OCI-LY1 (cell line): Measurements from ENCODE around the gene OARD1.

Source experiments
- H2AFZ ChIP-seq: fragments of 200-600 bp; sonication (generic), shearing (Covaris generic); 2 replicates; pipeline ENCODE4 v1.6.0; 2014; ENCODE audit warnings: antibody characterized with exemption, mild to moderate bottlenecking, low read length
- H3F3A ChIP-seq: fragments of 200-600 bp; sonication (generic), shearing (Covaris generic); 2 replicates; pipeline ENCODE4 v1.6.0; 2014; ENCODE audit warnings: mild to moderate bottlenecking, antibody characterized with exemption, low read length, moderate library complexity; ENCODE audit not compliant: insufficient read depth
- H3K27ac ChIP-seq: fragments of 200-600 bp; sonication (generic); 2 replicates; pipeline ENCODE4 v1.5.1; 2014; ENCODE audit warnings: low read length, mixed run types, mild to moderate bottlenecking, low read depth; ENCODE audit not compliant: poor library complexity, severe bottlenecking
- H3K27me3 ChIP-seq: fragments of 200-600 bp; sonication (generic); 2 replicates; pipeline ENCODE4 v1.6.0; 2014; ENCODE audit warnings: antibody characterized with exemption, mild to moderate bottlenecking, low read length, moderate library complexity; ENCODE audit not compliant: insufficient read depth
- H3K36me3 ChIP-seq: fragments of 200-600 bp; sonication (generic); 2 replicates; pipeline ENCODE4 v1.6.1; 2014; ENCODE audit warnings: mild to moderate bottlenecking, antibody characterized with exemption, low read length, moderate library complexity, mixed read lengths; ENCODE audit not compliant: insufficient read depth
- H3K4me1 ChIP-seq: fragments of 200-600 bp; sonication (generic); 2 replicates; pipeline ENCODE4 v1.5.1; 2014; ENCODE audit warnings: mild to moderate bottlenecking, low read length, moderate library complexity; ENCODE audit not compliant: insufficient read depth, severe bottlenecking
- H3K4me2 ChIP-seq: fragments of 200-600 bp; sonication (generic), shearing (Covaris generic); 2 replicates; pipeline ENCODE4 v1.6.1; 2014; ENCODE audit warnings: low read length
- H3K4me3 ChIP-seq: fragments of 200-600 bp; sonication (generic); 2 replicates; pipeline ENCODE4 v1.5.1; 2014; ENCODE audit warnings: low read length, low read depth, mild to moderate bottlenecking, mixed read lengths; ENCODE audit not compliant: poor library complexity, severe bottlenecking
- H3K79me2 ChIP-seq: fragments of 200-600 bp; shearing (Covaris generic); 2 replicates; pipeline ENCODE4 v1.6.1; 2016; ENCODE audit warnings: mixed run types, low read length, mixed read lengths; ENCODE audit not compliant: insufficient read depth
- H3K9ac ChIP-seq: fragments of 200-600 bp; sonication (generic), shearing (Covaris generic); 2 replicates; pipeline ENCODE4 v1.6.1; 2014; ENCODE audit warnings: mild to moderate bottlenecking, low read length, mixed read lengths
- H3K9me2 ChIP-seq: fragments of 200-600 bp; sonication (generic), shearing (Covaris generic); 2 replicates; pipeline ENCODE4 v1.6.1; 2014; ENCODE audit warnings: low read depth, mild to moderate bottlenecking, low read length, mixed read lengths
- H3K9me3 ChIP-seq: fragments of 200-600 bp; shearing (Covaris generic); 2 replicates; pipeline ENCODE4 v1.6.1; 2014; ENCODE audit warnings: low read length, mixed read lengths
- H4K20me1 ChIP-seq: fragments of 200-600 bp; sonication (generic), shearing (Covaris generic); 2 replicates; pipeline ENCODE4 v1.6.0; 2016; ENCODE audit warnings: mild to moderate bottlenecking, low read length; ENCODE audit not compliant: insufficient read depth
- CTCF ChIP-seq: fragments of 200-600 bp; sonication (generic), shearing (Covaris generic); IDR thresholded peaks from 2 replicates; pipeline ENCODE4 v1.5.1; 2017; ENCODE audit warnings: mild to moderate bottlenecking, antibody characterized with exemption, low read length, moderate library complexity, mixed read lengths
- EZH2 ChIP-seq: fragments of 200-600 bp; sonication (generic), shearing (Covaris generic); IDR thresholded peaks from 2 replicates; pipeline ENCODE4 v1.8.0; 2017; ENCODE audit warnings: borderline replicate concordance, mixed run types, mild to moderate bottlenecking, antibody characterized with exemption, low read length, moderate library complexity, mixed read lengths

OARD1 gene

GRCh38 chr6:41040940-41041536 lies 31.1 kb downstream of the OARD1 start:
- no peak overlapping the region for H3K9ac ChIP-seq
- no peaks in the 10 kb centered on the region for H3K9me3 ChIP-seq
- H3K4me1 ChIP-seq, result no peaks in the 10 kb centered on the region
- H3F3A ChIP-seq, result no peaks in the 10 kb centered on the region
- no peak overlapping the region for H3K4me3 ChIP-seq
- H2AFZ ChIP-seq, result no peak overlapping the region
- no peaks in the 10 kb centered on the region for H3K27me3 ChIP-seq
- no peak for TF ChIP-seq CTCF
- H3K4me2 ChIP-seq, result no peak overlapping the region
- H3K9me2 ChIP-seq, result no peaks in the 10 kb centered on the region
- H3K27ac ChIP-seq, result no peak overlapping the region
- H3K79me2 ChIP-seq, result no peaks in the 10 kb centered on the region
- H4K20me1 ChIP-seq, result no peaks in the 10 kb centered on the region
- H3K36me3 ChIP-seq, result no peaks in the 10 kb centered on the region

- H3K9ac ChIP-seq, result no peak overlapping the region
These were observed 31.8 kb downstream of the OARD1 start for GRCh38 chr6:41040101-41040939.

GRCh38 chr6:41039060-41039998 lies 32.8 kb downstream of the OARD1 start, which contains the start of gene UNC5CL:
Gene UNC5CL (minus strand): TSS chr6:41039221. CDS start chr6:41035074, 4,147 bp downstream.
- Histone ChIP-seq H2AFZ (no peak within 1 kb of the TSS), H3K9ac (no peak within 1 kb of the TSS), H3K9me3 (no peaks in the 10 kb centered on the region), H3K9me2 (no peaks in the 10 kb centered on the region), H3K79me2 (no peaks in the 10 kb centered on the region), H3F3A (no peaks in the 10 kb centered on the region), H3K4me1 (no peaks in the 10 kb centered on the region), H4K20me1 (no peaks in the 10 kb centered on the region), H3K4me2 (no peak within 1 kb of the TSS), H3K27ac (no peak within 1 kb of the TSS), H3K36me3 (no peaks in the 10 kb centered on the region), H3K27me3 (no peaks in the 10 kb centered on the region), H3K4me3 (no peak within 1 kb of the TSS)
- TF ChIP-seq EZH2 (no peak), CTCF (peak; percentile 92)

More at GRCh38 chr6:41040101-41040939, 31.8 kb downstream of the OARD1 start:
- Histone ChIP-seq H3K9me2 (no peaks in the 10 kb centered on the region), H3F3A (no peaks in the 10 kb centered on the region), H3K4me2 (no peak overlapping the region), H3K9me3 (no peaks in the 10 kb centered on the region), H3K27me3 (no peaks in the 10 kb centered on the region), H3K79me2 (no peaks in the 10 kb centered on the region), H4K20me1 (no peaks in the 10 kb centered on the region), H3K4me1 (no peaks in the 10 kb centered on the region), H2AFZ (no peak overlapping the region), H3K27ac (no peak overlapping the region), H3K4me3 (no peak overlapping the region), H3K36me3 (no peaks in the 10 kb centered on the region)
- TF ChIP-seq CTCF, result no peak
- TF ChIP-seq EZH2, result no peak
